SH-SY5Y (cell line): ENCODE measurements around the gene KCTD16.

Experiments
- GATA2 ChIP-seq: IDR thresholded peaks from 2 replicates; pipeline ENCODE4 v1.6.1; 2011; ENCODE audit warnings: mild to moderate bottlenecking, low read depth, low read length
- GATA3 ChIP-seq: IDR thresholded peaks from 2 replicates; pipeline ENCODE4 v1.6.1; 2011; ENCODE audit warnings: low read depth, mild to moderate bottlenecking, low read length, moderate library complexity

Gene KCTD16

GRCh38 chr5:144273232-144274027 is 102.8 kb downstream of the KCTD16 start:
- TF ChIP-seq GATA2 (no peak), GATA3 (no peak)

DNA sequence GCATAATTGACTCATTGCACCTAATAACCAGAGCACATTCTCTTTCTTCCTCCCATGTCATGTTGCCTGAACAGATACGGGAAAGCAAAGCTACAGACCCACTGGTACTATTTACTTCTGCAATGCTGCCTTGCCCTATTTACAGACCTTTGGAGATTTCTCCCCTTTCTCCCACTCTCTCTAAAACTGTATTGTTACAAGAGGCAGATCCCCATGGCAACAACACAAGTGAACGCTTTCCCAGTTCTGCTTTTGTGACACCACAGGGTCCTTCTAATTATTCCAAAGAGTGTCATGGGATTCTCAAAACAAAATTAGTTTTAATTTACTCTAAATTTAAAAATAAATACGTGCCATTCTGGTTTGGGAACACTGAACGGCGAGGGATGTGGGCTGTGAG is 104.7 kb downstream of the KCTD16 start:
- TF ChIP-seq GATA3 = no peak
- no peak for TF ChIP-seq GATA2

- TF ChIP-seq GATA2 (no peak), GATA3 (no peak)
Observed at GRCh38 chr5:144276034-144276822, 105.6 kb downstream of the KCTD16 start.

DNA sequence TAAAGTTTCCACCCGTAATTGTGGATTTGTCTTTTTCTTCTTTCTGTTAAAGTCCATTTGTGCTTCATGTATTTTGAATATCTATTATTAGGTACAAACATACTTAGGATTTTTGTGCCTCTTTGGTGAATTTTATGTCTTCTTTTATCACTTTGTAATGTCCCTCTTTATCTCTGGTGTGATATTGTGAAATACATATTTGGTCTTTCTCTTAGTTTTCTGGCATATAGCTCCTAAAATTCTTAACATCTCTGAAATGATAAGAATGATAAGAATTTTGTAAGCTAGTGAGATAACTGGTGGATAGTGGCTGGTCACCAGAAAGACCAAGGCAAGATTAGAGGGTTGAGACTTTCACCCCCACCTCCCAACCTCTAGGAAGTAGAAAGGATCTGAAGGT is 111.1 kb downstream of the KCTD16 start:
- TF ChIP-seq GATA3 (no peak), GATA2 (no peak)

DNA sequence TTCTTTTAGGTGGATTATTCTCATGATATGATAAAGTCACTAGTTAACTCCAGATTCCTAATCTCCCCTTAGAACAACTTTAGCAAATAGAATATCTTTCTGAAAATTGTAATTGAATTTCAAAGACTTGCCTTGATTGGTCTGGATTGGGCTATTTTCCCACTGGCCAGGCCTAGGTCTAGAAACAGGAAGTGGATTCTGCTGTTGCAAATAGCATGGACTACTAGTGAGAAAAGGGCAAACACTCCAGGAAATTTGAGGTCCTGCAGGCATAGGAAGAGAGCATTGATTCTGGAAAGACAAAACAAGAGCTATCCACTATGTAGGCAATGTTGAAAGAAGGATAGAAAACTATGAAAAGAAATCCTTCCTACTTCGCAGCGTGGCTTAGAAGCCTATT is 113.4 kb downstream of the KCTD16 start:
- TF ChIP-seq GATA3 = no peak
- TF ChIP-seq GATA2 = no peak

- no peak for TF ChIP-seq GATA3
- no peak for TF ChIP-seq GATA2
Observed at GRCh38 chr5:144284931-144285502, 114.3 kb downstream of the KCTD16 start.

GRCh38 chr5:144289277-144289676 is 118.6 kb downstream of the KCTD16 start:
- no peak for TF ChIP-seq GATA2
- TF ChIP-seq GATA3 = no peak

GRCh38 chr5:144292029-144292428 is 121.4 kb downstream of the KCTD16 start:
- TF ChIP-seq GATA2 = no peak
- no peak for TF ChIP-seq GATA3

GRCh38 chr5:144295284-144295683 is 124.6 kb downstream of the KCTD16 start:
- TF ChIP-seq GATA2 (no peak), GATA3 (no peak)

GRCh38 chr5:144297081-144297480 is 126.4 kb downstream of the KCTD16 start:
- TF ChIP-seq GATA3 (no peak), GATA2 (no peak)

- no peak for TF ChIP-seq GATA3
- no peak for TF ChIP-seq GATA2
Observed at GRCh38 chr5:144298658-144299057, 128.0 kb downstream of the KCTD16 start.

DNA sequence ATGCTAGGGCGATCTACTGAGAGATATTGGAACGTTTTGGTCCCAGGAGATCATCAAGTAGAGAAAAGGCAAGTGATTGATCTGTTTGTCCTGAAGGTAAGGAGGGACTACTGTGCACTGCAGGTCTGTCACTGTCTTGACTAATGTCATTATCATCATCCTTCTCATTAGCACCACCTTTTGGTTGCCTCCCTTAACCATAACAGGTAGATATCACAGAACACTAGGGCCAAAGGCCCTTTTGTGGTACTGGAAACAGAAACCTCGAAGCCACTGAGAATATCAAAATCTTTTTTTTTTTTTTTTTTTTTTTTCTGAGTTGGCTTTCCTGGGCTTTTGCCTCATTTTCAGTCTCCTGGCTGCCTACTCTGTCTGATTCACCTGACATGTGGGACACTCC is 134.0 kb downstream of the KCTD16 start:
- TF ChIP-seq GATA2 = no peak
- TF ChIP-seq GATA3 = no peak

DNA sequence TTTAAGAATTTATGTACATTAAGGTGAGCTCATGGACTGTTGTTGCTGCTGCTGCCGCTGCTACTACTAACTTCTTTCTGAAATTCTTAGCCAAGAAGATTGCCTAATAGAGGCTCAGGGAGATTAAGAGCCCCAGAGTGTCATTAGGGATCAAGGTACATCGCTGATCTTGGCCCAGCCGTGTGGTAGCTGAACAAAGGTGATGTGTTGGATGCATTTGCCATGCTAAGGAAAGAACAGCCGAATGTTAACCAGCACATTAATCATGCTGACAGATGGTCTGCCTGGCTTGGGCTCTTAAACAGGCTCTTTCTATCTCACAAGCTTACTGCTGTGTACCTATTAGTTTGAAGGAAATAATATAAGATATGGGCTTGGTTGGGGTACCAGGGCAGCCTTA is 137.1 kb downstream of the KCTD16 start:
- TF ChIP-seq GATA3 = no peak
- no peak for TF ChIP-seq GATA2

GRCh38 chr5:144308174-144308573 is 137.5 kb downstream of the KCTD16 start:
- TF ChIP-seq GATA3 (no peak), GATA2 (no peak)

DNA sequence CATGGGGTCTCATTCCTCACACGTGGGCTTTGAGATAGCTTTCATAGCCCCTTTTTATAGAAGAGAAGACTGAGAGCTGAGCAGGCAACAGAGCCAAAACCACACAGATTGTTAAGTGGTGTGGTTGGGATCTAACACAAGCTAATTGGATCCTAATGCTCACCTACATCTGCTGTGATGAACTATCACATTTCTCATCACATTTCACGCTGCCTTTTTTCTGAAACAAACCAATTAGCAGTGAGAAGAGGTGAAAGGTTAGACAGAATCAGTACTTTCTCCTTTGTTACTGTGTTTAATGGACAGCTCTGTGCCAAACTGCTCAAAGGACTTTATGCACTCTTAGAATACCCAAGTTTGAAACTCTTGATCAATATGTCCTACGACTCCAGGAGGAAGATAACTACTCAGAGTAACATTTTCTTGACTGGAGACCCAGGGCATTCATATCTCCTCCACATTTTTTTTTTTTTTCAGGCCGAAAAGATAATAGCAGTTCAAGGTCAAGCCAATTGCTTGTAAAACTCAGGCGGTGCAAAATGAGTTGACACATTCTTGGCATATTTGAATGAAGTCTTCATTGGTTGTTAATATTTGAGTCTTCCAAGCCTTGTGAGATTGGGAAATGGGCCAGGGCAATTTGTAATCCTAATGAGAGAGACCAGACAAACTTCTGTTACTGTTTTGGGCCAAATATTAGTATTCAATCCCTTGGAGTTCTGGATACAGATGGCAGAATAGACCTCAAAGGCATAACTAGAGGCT is 138.4 kb downstream of the KCTD16 start:
- no peak for TF ChIP-seq GATA2
- TF ChIP-seq GATA3 = no peak
